HL-60/S4 (cell line): ENCODE results near the gene ITPK1.

Experiments used
- in situ Hi-C: fragments of 300-500 bp; cut with MboI; formaldehyde crosslinking; loops from 2 replicates; pipeline ENCODE4 v1.14.3; 2022; ENCODE audit warnings: low sequenced_read_pairs

The ITPK1 gene

GRCh38 chr14:92958373-92959188 lies 157.1 kb downstream of the ITPK1 start:
- in situ Hi-C loops: no loop called here

DNA sequence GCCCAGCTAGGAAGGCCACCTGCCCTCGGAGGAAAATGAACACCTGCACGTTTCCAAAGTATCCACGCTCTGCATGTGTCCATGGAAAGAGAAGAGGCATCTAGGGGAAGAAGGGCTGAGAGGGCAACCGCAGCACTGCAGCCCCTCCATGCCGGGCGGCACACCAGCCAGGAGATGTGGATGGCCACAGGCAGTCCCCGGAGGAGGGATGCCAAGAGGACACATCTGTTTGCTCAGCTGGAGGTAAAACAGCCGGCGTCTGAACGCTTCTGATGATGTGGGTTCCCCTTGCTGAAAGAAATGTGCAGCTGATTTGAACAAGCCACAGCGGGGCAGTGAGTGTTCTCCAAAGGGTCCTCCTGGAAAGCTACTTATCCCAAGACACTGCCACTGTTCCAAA lies 158.8 kb downstream of the ITPK1 start:
- in situ Hi-C loops: no loop called here

GRCh38 chr14:92955381-92955780 lies 160.3 kb downstream of the ITPK1 start:
- in situ Hi-C loops: no loop called here

DNA sequence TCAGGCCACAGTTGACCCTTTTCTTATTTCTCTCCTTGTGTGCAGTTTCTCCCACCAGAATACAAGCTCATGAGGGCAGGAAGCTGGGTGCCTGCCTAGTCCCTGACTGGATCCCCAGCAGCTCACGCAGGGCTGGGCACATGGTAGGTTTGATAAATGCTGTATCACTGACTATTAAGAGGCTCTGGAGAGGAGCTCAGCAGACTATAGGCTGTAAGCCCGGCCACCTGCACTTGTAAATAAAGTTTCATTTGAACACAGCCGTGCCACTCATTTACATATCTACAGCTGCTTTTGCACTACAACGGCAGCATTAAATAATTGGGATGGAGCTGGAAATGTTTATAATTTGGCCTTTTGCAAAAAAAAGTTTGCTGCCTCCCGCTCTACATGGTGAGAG lies 160.8 kb downstream of the ITPK1 start:
- in situ Hi-C loops: loop anchor here (5.0 kb wide), 1 partner anchor 182 kb away; no protein-coding TSS in a partner anchor

- in situ Hi-C loops: loop anchor here (5.0 kb wide), 1 partner anchor 184 kb away; no protein-coding TSS in a partner anchor
Measured at GRCh38 chr14:92953526-92953925, 162.2 kb downstream of the ITPK1 start.

- in situ Hi-C loops: loop anchor here (5.0 kb wide), 1 partner anchor 185 kb away; no protein-coding TSS in a partner anchor
Measured at GRCh38 chr14:92952481-92953298, 163.0 kb downstream of the ITPK1 start.

GRCh38 chr14:92951912-92952471 lies 163.7 kb downstream of the ITPK1 start:
- in situ Hi-C loops: loop anchor here (5.0 kb wide), 1 partner anchor 185 kb away; no protein-coding TSS in a partner anchor

DNA sequence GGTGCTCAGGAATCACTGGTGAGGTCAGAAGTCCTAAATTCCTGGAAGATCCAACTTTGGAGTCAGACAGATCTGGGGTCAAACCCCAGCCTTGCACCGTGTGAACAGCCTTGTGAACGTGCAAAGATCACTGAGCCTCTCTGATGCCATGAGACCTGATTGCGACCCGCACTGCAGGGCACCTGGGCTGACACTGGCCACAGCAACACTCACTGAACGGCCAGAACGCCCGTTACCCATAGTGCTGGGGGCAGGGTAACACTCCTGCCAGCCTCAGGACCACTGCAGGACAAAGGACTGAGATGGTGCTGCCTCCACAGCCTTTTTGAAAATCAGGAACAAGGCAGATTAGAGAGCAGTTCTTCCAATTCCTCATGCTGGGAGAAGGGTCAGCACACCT lies 164.5 kb downstream of the ITPK1 start:
- in situ Hi-C loops: loop anchor here (5.0 kb wide), 1 partner anchor 186 kb away; no protein-coding TSS in a partner anchor

GRCh38 chr14:92950773-92951172 lies 165.0 kb downstream of the ITPK1 start:
- in situ Hi-C loops: loop anchor here (5.0 kb wide), 1 partner anchor 187 kb away; no protein-coding TSS in a partner anchor

- in situ Hi-C loops: loop anchor here (5.0 kb wide), 1 partner anchor 187 kb away; no protein-coding TSS in a partner anchor
Measured at GRCh38 chr14:92950193-92950540, 165.6 kb downstream of the ITPK1 start.

GRCh38 chr14:92949496-92950192 lies 166.1 kb downstream of the ITPK1 start:
- in situ Hi-C loops: loop anchor here (5.0 kb wide), 1 partner anchor 188 kb away; no protein-coding TSS in a partner anchor

DNA sequence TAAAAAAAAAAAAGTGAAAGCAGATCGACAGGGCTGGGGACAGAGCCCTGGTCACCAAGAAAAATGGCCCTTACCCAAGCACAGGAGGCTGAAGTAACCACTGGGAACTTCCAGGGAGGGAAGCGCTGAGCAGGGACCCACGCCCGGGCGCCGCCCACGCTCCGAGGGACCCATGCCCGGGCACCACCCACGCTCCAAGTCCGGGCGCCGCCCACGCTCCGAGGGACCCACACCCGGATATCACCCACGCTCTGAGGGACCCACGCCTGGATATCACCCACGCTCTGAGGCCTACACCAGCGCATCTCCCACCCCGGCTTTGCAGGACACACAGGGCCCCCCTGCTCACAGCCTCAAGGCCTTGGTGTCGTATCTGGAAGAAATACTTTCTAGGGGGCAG lies 167.1 kb downstream of the ITPK1 start:
- in situ Hi-C loops: no loop called here

DNA sequence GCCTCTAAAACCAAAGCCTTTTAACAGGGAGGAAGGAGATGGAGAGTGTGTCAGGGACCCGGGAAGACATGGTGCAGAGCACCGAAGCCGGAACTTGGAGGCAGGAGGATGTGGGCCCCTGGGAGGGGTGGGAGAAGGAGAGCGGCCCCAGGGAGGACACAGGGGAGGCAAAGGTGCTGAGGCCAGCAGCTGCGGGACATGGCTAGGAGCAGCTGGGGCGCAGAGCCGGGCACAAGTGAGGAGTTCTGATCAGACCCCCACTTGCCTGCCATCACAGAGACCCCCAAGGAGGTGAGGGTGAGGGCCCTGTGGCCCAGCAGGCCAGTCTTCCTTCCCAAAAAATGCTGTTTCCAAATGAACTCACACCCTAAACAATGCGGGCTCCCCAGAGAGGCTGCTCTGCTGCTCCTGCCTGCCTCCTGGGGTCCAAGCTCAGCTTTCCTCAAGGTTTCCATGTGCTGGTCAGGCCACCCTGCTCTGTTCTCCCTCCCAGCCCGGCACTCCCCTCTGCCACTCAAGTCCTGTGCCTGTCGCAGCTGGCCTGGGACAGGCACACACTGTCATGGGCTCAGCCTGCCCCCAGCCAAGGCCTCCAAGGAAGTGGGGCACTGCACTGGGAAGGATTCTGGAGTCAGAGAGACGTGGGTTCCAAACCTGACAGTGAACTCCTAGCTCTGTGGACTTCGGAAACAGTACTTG lies 168.7 kb downstream of the ITPK1 start:
- in situ Hi-C loops: no loop called here

- in situ Hi-C loops: no loop called here
Measured at GRCh38 chr14:92945959-92946846, 169.5 kb downstream of the ITPK1 start.

GRCh38 chr14:92945544-92945943 lies 170.2 kb downstream of the ITPK1 start:
- in situ Hi-C loops: no loop called here

DNA sequence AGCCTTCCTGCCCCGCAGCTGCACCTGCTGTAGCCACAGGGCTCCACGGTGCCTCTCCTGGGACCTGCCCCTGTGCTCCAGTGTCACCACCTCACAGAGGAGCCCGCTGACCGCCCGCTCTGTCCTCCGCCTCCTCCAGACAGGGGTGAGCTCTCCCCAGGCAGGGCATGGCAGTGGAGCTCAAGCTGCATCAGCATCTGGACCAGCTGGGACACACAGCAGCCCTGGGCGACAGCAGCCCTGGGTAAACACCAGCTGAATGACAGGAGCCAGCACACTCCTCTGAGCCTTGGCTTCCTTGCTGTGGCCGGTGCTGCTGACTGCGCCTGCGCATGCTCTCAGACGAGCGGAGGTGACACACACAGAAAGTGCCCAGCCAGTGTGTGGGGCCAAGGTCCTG lies 170.7 kb downstream of the ITPK1 start:
- in situ Hi-C loops: no loop called here

DNA sequence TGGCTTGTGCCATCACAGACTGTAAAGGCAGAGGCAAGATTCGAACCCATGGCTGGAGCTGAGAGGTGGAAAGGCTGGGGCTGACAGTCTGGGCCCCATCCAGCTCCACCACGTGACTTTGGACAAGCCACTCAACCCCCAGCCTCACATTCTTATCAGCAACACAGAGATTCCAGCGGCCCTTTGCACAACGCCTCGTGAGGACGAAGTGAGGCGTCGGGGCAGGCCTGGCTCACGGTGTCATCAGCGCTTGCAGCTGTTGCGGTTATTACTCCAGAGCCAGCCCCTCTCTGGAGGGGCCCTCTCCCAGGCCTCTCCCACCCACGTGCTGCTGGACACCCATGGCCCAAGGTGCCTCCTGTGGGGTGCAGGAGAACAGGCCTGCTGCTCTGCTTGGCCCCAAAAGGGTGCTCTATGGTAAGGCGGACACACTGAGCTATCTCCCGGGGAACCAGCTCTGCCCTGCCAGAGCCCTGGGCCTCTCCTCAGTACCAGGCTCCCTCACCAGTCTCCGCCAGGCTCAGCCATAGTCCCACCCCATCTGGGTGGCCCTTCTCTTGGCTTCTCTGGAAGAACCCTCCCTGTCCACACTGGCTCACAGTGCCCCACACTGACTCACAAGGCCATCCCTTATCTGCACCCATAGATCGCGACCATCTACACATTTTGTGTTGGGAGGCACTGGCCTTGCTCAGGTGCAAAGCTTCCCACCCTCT lies 171.7 kb downstream of the ITPK1 start:
- in situ Hi-C loops: no loop called here

DNA sequence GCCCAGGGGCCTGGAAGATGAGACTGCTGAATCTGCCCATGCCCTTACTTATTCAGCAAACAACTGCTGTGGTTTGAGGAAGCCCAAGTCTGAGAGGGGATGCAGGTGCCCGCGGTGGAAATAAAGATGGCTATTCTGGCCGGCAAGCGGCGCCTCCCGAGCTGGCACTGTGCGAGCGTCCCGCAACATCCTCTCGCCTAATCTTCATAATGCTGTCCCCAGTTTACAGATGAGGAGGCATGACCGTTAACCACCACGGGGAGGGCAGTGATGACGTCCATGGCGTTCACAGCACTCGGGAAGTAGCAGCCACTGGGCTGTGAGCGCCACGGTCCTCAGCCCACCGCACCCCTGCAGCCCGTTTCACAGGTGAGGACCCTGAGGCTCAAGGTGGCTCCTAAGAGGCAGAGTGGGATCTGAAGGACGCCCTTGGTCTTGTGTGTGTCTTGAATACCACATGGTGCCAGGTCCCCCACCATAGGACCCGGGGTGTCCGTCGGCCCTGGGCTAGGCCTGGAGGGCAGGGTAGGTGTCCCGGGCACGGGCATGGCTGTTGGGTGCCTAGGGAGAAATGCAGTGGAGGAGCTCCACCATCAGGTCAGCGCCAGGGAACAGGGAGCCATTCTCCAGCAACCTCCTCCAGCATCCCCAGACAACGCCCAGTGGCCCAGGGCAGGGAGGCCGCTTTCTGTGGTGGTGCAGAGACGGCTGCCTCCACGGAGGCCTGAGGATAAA lies 172.6 kb downstream of the ITPK1 start:
- in situ Hi-C loops: no loop called here
